Measurements from ENCODE around the gene SPIRE2. TPM values are rescaled to one million over a fixed set of nuclear protein-coding genes. Genes with fewer than 3 reads are reported as not detected.
A peak's percentile ranks its signal among the peaks of the same experiment; 100 is the strongest.

The SPIRE2 gene
- total and polyA plus RNA-seq, 2 of the 13 experiments (the other 11 are each of a cell fraction or from before 2014, with no cell fraction given), result 13.3 to 37.5 TPM

DNA sequence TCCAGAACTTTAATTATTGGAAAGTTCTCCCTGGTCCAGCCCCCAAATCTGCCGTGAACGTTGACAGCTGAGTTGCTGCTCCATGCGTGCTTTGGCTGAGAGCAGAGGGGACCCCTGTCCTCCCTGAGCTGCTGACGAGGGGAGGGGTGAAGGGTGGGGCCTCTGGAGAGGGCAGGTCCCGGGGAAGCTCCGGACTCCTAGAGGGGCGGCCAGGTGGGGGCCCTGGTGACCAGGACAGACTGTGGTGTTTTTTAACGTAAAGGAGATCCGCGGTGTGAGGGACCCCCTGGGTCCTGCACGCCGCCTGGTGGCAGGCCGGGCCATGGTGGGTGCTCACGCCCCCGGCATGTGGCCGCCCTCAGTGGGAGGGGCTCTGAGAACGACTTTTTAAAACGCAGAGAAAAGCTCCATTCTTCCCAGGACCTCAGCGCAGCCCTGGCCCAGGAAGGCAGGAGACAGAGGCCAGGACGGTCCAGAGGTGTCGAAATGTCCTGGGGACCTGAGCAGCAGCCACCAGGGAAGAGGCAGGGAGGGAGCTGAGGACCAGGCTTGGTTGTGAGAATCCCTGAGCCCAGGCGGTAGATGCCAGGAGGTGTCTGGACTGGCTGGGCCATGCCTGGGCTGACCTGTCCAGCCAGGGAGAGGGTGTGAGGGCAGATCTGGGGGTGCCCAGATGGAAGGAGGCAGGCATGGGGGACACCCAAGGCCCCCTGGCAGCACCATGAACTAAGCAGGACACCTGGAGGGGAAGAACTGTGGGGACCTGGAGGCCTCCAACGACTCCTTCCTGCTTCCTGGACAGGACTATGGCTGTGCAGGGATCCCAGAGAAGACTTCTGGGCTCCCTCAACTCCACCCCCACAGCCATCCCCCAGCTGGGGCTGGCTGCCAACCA is 90.4 kb downstream of the SPIRE2 start, which contains the start of gene MC1R (continued):
- TF ChIP-seq, protein P1, sequence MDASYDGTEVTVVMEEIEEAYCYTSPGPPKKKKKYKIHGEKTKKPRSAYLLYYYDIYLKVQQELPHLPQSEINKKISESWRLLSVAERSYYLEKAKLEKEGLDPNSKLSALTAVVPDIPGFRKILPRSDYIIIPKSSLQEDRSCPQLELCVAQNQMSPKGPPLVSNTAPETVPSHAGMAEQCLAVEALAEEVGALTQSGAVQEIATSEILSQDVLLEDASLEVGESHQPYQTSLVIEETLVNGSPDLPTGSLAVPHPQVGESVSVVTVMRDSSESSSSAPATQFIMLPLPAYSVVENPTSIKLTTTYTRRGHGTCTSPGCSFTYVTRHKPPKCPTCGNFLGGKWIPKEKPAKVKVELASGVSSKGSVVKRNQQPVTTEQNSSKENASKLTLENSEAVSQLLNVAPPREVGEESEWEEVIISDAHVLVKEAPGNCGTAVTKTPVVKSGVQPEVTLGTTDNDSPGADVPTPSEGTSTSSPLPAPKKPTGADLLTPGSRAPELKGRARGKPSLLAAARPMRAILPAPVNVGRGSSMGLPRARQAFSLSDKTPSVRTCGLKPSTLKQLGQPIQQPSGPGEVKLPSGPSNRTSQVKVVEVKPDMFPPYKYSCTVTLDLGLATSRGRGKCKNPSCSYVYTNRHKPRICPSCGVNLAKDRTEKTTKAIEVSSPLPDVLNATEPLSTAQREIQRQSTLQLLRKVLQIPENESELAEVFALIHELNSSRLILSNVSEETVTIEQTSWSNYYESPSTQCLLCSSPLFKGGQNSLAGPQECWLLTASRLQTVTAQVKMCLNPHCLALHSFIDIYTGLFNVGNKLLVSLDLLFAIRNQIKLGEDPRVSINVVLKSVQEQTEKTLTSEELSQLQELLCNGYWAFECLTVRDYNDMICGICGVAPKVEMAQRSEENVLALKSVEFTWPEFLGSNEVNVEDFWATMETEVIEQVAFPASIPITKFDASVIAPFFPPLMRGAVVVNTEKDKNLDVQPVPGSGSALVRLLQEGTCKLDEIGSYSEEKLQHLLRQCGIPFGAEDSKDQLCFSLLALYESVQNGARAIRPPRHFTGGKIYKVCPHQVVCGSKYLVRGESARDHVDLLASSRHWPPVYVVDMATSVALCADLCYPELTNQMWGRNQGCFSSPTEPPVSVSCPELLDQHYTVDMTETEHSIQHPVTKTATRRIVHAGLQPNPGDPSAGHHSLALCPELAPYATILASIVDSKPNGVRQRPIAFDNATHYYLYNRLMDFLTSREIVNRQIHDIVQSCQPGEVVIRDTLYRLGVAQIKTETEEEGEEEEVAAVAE (CRISPR knock-in tag; IDR thresholded peaks at IDR 0.05; ENCODE audit: borderline replicate concordance), result 0 out of 2 replicates have a peak, but pooled peaks have one; percentile 32
- no peak for TF ChIP-seq ZNF761 (CRISPR knock-in tag; conservative IDR thresholded peaks at IDR 0.05)
- TF ChIP-seq GATA4 (IDR thresholded peaks at IDR 0.05; ENCODE audit: borderline replicate concordance, low read depth), result peak; percentile 47; the same call in 1 of the 2 replicates
- peak; percentile 29 for TF ChIP-seq MIER2 (CRISPR knock-in tag; IDR thresholded peaks at IDR 0.05)
- TF ChIP-seq, protein P2, sequence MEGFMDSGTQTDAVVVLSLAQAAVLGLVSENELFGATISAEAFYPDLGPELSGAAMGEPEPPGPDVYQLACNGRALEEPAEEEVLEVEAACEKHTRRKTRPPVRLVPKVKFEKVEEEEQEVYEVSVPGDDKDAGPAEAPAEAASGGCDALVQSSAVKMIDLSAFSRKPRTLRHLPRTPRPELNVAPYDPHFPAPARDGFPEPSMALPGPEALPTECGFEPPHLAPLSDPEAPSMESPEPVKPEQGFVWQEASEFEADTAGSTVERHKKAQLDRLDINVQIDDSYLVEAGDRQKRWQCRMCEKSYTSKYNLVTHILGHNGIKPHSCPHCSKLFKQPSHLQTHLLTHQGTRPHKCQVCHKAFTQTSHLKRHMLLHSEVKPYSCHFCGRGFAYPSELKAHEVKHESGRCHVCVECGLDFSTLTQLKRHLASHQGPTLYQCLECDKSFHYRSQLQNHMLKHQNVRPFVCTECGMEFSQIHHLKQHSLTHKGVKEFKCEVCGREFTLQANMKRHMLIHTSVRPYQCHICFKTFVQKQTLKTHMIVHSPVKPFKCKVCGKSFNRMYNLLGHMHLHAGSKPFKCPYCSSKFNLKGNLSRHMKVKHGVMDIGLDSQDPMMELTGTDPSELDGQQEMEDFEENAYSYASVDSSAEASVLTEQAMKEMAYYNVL (CRISPR knock-in tag; IDR thresholded peaks at IDR 0.05; ENCODE audit: borderline replicate concordance), result peak; percentile 85; the same call in 1 of the 2 replicates
- TF ChIP-seq, protein P3, sequence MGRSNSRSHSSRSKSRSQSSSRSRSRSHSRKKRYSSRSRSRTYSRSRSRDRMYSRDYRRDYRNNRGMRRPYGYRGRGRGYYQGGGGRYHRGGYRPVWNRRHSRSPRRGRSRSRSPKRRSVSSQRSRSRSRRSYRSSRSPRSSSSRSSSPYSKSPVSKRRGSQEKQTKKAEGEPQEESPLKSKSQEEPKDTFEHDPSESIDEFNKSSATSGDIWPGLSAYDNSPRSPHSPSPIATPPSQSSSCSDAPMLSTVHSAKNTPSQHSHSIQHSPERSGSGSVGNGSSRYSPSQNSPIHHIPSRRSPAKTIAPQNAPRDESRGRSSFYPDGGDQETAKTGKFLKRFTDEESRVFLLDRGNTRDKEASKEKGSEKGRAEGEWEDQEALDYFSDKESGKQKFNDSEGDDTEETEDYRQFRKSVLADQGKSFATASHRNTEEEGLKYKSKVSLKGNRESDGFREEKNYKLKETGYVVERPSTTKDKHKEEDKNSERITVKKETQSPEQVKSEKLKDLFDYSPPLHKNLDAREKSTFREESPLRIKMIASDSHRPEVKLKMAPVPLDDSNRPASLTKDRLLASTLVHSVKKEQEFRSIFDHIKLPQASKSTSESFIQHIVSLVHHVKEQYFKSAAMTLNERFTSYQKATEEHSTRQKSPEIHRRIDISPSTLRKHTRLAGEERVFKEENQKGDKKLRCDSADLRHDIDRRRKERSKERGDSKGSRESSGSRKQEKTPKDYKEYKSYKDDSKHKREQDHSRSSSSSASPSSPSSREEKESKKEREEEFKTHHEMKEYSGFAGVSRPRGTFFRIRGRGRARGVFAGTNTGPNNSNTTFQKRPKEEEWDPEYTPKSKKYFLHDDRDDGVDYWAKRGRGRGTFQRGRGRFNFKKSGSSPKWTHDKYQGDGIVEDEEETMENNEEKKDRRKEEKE (IDR thresholded peaks at IDR 0.05), result no peak
- peak in 1 of 2 experiments; percentile 85; a peak in 2 of 4 replicates for TF ChIP-seq POLR2A (IDR thresholded peaks at IDR 0.05; ENCODE audit: insufficient read depth in 1 of 2, low read depth in 2 of 2, low read length in 2 of 2)
- no peak for TF ChIP-seq ZNF24 (IDR thresholded peaks at IDR 0.05)
- peak; percentile 83 for TF ChIP-seq PITX1 (CRISPR knock-in tag; IDR thresholded peaks at IDR 0.05)
- TF ChIP-seq ZNF652 (CRISPR knock-in tag; IDR thresholded peaks at IDR 0.05; ENCODE audit: borderline replicate concordance, low read depth), result 0 out of 2 replicates have a peak, but pooled peaks have one; percentile 14
- TF ChIP-seq, protein P4, sequence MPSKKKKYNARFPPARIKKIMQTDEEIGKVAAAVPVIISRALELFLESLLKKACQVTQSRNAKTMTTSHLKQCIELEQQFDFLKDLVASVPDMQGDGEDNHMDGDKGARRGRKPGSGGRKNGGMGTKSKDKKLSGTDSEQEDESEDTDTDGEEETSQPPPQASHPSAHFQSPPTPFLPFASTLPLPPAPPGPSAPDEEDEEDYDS (CRISPR knock-in tag; IDR thresholded peaks at IDR 0.05), result peak; percentile 99
- TF ChIP-seq MEIS1 (CRISPR knock-in tag; IDR thresholded peaks at IDR 0.05; ENCODE audit: borderline replicate concordance), result no peak
- TF ChIP-seq, protein P5, sequence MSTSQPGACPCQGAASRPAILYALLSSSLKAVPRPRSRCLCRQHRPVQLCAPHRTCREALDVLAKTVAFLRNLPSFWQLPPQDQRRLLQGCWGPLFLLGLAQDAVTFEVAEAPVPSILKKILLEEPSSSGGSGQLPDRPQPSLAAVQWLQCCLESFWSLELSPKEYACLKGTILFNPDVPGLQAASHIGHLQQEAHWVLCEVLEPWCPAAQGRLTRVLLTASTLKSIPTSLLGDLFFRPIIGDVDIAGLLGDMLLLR (CRISPR knock-in tag; IDR thresholded peaks at IDR 0.05), result peak; percentile 94; the same call in 1 of the 2 replicates
- TF ChIP-seq FOSL1 (CRISPR knock-in tag; IDR thresholded peaks at IDR 0.05; ENCODE audit: borderline replicate concordance), result no peak

All from HepG2 (cell line).